Nucleus accumbens (tissue), 56 donors: Measurements from ENCODE around the gene VCL.
"Not testable (repeated sequence)": the region's sequence is repeated elsewhere in the genome, so short reads cannot be mapped to it uniquely, and the experiment has no call there.

Experiments used
- DNase-seq, 56 donors: peaks; one replicate each; lab custom pipeline; 2025; lab: John Stamatoyannopoulos, UW

VCL gene

DNA sequence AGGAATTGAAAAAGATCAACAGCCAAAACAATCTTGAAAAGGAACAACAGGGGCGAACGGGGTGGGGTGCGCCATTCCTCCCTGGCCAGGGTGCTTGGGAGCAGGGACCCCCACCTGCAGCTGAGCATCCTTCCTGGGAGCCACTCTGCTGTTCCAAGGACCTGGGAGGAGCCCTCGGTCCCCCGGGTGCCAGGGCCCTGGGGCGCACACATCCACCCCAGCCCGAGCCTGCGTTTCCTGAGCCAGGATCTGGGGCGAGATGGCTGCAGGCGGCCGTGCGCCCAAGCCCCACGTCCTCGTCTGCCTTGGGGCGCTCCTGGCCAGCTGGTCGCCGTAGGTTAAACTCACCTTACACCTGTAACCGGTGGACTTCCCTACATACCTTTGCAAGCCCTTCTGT is 142.1 kb downstream of the VCL start:
- DNase-seq: no peak

DNA sequence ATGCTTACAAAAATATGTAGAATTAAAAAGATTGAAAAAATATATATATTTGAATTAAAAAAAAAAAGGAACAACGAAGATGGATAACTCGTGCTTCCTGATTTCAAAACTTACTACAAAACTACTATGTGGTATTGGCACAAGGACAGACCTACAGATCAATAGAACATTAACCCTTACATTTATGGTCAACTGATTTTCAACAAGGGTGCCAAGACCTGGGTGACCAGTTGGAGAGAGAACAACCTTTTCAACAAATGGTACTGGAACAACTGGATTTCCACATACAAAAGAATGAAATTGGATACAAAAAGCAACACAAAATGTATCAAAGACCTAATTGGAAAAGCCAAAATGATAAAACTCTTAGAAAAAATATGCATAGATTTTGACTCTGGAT is 142.6 kb downstream of the VCL start:
- no peak for DNase-seq

DNA sequence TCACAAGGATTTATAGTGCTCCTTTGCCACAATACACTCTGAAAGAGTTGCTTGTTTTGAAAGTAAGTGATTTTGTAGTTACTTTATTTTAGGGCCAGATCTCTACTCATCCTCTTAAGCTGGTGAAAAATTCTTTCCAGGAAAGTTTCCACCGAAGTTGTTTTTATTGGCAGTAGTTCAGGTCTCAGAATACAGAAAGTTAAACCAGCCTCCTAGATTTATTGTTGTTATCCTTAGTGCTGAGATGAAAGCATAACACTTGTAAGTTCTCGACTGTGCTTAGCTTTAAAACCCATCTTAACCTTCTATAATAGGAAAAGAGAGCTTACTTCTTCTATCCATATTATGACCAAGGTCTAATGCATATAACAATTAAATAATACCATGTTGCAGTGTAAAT is 147.2 kb downstream of the VCL start:
- no peak for DNase-seq

DNA sequence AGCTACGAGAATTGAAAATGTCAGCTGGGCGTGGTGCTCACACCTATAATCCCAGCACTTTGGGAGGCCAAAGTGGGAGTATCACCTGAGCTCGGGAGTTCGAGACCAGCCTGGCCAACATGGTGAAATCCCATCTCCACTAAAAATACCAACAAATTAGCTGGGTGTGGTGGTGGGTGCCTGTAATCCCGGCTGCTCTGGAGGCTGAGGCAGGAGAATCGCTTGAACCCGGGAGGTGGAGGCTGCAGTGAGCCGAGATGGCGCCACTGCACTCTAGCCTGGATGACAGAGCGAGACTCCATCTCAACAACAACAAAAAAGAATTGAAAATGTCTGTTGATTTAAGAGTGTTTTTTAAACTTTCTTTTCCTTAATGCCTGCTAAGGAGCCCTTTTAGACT is 149.1 kb downstream of the VCL start:
- DNase-seq: not testable (repeated sequence)

DNA sequence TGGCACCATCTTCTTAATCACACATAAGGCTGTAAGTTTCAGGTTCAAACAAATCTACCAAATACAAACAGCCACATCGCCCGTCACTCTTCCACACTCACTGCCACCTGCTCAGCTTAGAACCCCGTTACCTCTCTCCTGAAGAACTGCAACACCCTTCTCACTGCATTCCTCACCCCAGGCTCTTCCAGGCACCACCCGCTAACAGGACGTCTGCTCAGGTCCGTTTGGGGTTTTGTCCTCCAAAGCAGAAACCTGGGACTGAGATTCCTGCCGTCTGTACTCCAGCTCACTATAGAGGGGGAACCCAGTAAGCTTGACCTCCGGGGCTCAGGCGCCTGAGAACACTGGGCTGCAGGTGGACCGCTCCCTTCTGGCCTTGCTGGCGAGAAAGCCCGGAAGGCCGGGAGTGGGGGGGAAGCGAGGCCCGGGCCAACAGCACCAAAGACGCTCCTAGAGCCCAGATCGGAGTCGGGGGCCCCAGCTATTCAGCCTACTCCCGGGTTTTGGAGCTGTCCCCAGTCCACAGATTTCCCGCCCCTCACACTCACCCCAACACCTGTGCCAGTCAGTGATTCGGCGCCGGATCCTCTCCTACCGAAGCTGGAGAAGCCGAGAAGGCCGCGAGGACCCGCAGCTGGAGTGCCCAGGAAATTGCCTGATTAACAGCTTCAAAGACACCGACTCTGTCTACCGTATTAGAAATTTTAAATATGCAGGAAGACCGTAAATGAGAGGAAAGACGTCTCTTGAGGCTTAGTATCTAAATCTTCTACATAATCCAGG is 152.5 kb downstream of the VCL start, which contains the start of gene AP3M1:
TSS of gene AP3M1 (minus strand) at position 625 of the 786 bp plus-strand sequence. CDS start 12,449 bp downstream, outside the sequence.
- peak; percentile 42 to 94 (median 81) for DNase-seq

DNA sequence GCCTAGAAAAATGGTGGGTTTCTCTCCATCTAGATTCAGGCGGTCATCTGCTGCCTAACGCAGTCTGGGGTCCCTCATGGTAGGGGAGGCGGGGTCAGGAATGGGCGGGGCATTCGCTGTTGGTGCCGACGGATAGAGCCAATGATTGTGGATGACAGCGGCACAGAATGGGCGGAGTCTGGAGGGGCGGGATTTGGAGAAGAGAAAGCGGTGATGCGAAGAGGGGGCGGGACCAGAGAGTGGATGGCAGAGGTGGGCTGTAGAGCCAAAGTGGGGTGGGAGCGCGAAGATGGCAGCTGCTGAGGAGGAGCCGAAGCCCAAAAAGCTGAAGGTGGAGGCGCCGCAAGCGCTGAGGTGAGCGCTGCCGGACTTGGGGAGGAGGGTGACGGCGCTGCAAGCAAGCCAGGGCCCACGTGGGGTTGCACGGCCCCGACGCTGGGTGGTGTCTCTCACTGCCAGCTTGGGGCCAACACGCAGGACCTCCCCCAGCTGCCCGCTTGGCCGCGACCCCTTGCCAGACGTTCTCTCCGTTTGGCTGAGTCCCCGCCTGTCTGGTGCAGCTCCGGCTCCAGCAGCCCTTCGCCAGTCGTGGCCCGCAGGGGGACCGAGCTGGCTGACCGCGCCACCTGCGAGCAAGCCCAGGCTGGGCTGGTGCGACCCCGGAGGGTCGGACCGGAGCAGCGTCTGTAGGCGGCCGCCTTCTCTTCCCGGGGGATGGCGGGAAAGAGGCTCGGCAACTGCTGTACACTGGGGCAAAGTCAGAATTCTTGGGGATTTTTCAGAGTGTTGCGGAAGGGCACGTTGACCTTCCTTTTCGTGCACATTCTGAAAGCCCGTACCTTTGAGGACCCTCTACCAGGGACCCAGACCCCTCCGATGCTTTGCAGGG is 153.3 kb downstream of the VCL start, which contains the start of gene ADK:
TSS of gene ADK (plus strand) at position 232 of the 889 bp plus-strand sequence. CDS start at position 290, 58 bp downstream.
- peak; percentile 70 to 100 (median 97) for DNase-seq

DNA sequence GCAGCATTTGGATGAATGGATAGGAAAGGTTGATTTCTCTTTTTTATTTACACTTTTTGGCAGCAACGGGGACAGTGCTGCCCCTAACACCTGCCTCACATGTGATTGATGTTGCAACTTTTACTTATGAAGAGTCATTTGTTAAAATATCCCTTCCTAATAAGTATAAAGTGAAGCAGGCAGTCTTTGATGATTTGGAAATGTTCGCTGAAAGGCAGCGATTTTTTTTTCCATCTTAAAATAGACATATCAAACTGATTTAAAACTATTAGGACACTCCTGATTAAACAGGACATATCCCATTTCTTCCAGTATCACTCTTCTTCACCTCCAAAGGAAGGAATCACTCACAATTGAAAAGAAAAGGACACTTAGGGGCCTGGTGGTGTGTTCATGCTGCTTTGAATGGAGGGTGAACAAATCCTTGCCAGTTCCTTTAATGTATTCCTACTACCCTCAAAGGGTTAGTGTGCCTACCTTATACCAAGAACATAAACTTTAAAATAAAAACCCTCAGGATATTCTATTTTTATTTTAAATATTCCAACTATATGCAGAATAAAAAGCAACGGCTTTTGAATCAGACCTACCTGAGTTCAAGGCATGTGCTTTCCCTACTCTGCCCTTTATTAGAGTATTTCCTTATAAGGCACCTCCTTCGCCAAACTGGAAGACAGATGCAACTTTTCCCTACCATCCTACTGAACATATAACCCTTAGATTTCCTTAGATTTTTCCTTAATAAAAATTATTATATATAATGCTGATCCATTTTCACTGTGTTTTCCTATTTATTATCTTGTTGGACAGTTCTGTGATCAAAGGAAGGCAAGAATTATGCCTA is 154.2 kb downstream of the VCL start:
- no peak for DNase-seq

DNA sequence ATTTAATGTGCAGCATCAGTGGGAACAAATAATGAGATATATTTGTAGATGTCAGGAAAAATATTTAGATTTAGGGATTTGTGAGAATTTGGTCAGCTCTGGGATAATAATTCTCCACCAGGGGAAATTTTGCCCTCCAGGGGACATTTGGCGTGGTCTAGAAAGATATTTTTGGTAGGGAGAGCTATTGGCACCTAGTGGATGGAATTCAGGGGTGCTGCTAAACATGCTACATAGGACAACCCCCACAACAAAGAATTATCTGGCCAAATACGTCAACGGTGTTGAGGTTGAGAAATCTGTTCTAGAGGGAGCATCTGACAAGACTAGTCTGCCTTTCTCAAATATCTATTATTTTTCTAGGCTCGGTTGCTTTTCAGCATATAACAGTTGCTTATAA is 155.2 kb downstream of the VCL start:
- DNase-seq: no peak

DNA sequence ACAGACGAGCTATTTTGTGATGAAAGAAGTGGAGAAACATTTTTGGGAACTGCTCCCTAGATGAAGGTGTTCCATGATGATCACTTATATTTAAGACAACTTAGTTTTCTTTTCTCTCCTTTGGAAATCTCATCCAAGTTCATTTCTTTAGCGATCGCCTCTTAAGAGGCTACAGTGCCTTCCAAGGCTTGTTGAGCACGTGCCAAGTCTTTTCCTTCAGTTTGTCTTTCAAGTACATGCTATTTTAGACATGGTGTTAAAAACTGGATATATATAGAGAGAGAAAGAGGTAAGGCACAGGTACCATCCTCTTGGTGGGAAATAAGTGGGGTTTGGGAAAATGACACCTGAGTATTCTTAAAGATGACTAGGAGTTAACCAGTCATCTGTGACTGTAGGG is 155.8 kb downstream of the VCL start:
- DNase-seq: no peak

DNA sequence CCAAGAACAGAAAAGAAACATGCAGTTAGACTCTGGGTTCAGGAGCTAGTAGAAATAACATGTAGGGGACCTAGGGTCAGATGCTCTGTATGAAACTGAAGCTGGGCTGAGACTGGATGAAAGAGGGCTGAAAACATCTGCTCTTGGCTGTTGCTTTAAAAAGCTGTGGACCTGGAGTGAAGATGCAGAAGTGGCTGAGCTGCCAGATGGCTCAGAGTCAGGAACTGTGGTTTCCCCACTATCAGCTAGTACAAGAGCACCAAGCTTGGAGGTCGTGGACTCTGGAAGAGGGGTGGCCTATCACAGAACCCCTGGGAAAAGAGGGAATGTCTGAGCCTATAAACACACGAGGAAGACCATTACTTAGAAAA is 159.0 kb downstream of the VCL start:
- peak in 1 of 56 donors; percentile 3 for DNase-seq

DNA sequence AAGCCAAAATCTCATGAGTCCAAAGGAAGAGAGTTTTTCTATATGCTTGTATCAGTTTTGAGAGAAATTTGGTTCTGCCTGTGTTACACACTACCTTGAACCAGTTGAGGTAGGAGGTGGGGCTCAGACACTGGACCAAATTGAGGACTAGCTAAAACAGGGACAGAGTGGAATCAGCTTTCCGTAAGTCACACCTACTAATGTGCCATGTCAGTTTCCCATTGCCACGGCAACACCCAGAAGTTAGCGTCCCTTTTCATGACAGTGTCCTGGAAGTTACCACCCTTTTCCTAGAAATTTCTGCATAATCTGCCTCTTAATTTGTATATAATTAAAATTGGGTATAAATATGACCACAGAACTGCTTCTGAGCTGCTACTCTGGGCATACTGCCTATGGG is 162.1 kb downstream of the VCL start:
- no peak for DNase-seq

DNA sequence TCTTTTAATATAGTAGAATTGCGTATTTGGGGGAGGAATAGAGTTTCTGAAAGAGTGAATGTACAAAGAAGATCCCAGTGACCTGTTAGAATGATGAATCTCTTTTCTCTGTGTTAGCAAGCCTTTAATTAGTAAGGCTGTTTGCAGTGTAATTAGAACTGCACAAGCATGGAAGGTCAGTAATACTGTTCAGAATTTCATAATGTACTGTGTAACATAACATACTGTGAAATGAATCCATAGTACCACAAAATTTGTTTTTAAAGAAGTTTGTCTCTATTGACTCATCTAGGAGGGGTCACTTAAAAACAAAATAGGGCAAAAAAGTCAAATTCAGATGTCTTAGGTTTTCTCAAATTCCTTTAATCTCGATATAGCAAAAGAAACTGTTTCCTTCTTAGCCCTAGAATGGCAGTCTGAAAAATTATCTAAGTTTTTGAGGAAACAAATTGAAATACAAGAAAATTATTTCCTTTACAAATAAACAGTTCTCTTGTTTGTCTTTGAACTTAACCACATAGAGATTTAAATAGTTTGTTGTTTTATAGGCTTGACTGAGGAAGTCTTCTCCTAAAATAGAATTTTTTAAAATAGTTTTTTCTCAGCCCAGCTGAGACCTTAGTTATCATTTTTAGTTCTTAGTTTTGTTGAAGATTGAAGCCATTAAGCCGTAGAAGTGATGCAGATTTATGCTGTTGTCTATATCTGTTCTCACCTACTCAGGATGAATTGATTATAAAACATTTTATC is 165.6 kb downstream of the VCL start:
- no peak for DNase-seq

DNA sequence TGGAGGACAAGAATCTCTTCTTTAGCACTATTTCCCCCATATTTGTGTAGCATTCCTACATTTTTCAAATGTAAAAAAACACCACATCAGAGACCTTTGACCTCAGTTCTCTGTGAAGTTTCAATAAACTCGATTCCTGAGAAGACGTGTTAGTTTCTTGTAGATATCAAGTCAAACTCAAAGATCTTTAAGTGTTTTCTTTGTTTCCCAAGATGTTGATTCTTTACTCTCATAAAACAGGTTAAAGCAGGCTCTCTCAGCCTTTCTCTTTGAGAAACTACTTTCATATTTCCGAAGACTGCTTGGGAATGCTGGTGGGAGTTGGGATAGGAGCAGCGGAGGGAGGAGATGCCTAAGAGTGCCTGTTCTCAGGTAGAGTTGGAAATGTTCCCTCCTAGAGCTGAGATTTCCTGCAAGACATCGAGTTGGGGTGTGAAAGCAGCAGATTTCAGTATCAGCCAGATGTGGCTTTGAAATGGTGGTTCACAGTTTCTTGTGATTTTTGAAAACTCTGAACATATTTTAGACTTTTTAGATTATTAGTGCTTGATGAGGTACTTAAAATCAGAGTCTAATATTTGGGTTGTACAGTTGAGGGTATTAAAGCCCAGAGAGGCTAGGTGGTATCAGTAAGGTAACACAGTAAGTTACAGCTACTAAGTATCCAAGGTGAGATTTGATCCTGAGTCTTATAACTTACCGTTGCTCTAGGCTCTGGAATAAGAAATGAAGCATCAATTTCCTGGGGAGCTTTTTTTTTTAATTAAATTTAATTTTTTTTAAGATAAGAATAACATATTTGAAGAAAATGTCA is 167.0 kb downstream of the VCL start:
- no peak for DNase-seq

DNA sequence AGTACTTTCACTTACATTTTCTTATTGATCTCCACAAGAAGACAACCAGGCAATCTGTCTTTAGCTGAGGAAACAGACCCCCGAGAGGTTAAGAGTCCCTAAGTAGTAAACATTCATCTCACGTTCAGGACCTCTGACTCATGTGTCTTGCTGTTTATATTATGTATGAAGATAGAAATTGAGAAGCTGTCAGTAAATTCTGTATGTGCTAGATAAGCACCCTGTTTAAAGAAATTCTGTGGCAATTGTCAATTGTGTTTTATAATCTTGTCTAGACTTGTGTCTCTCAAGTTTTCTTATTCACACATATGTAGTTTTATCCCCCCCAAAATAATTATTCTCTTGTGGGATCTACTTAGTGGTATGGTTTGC is 167.6 kb downstream of the VCL start:
- no peak for DNase-seq

DNA sequence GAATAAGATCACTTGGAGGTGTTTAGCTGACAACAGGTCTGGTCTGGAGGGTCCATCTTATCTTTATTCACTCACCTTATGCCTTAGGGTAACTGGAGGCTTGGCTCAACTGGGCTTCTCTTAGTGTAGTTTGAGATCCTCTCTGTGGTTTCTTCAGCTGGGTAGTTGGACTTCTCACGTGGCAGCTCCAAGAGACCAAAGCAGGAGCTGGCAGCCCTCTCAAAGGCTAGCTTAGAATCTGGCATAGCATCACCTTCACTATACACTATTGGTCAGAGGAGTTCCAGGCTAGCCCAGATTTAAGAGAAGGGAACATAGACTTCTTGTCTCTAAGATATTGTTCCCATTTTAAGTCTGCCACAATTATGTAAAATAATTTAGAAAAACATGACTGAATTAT is 169.5 kb downstream of the VCL start:
- DNase-seq: no peak
